Fibroblast of gingiva (primary cell): ENCODE measurements around the gene LAYN.

Source experiments
- DNase-seq: peaks from one replicate; pipeline ENCODE4 v3.0.0-alpha.2; 2011; ENCODE audit warnings: low read depth

Gene LAYN

DNA sequence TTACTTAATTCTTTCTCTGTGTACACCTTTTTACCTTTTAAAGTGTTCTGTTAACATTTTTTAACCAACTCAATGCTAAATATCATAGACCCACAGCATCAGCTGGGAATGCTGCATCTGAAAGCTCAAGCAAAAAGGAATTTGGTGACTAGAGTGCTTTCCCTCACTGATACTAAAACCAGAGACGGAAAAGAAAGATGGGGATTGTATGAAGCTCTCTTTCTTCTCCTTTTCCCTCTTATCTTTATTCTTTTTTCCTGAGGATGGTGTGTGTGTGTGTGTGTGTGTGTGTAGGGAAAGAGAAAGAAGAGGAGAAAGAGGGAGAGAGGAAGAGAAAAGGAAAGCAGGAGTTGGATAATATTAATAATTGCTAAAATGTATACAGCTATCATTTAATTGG, 57.6 kb downstream of the LAYN start:
- no peak for DNase-seq

DNA sequence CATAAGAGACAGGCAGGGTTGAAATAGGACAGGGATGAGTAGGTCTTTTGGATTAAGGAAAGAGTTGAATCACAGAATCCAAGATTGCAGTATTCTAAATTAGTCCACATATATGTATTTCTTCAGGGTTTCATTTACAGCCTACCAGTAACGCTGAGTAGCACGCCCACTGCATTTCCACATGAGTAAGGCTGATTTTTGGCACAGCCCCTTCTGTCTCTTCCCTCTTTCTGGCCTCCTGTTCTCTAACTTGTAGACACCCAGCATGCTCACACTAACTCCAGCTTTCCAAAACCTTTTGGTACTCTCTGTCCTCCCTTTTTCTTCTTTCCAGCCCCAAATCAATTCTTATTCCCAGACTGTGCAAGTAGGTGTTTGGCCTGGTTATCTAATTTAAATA, 58.0 kb downstream of the LAYN start:
- peak; percentile 78 for DNase-seq

DNA sequence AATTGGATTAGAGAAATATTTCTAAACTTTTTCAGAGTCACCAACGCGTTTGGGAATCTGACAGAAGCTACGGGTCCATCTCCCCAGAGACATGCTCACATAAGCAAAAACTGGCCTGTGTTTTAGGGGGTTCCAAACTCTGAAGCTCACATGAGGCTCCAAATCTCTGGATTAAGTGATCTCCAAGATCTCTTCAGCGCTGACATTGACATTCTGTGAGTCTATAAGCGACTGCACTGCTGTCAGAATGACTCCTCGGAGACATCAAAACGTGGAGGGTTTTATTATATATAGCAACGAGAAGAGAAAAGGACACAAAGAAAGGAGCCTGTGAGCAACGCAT, 61.1 kb downstream of the LAYN start:
- no peak for DNase-seq

DNA sequence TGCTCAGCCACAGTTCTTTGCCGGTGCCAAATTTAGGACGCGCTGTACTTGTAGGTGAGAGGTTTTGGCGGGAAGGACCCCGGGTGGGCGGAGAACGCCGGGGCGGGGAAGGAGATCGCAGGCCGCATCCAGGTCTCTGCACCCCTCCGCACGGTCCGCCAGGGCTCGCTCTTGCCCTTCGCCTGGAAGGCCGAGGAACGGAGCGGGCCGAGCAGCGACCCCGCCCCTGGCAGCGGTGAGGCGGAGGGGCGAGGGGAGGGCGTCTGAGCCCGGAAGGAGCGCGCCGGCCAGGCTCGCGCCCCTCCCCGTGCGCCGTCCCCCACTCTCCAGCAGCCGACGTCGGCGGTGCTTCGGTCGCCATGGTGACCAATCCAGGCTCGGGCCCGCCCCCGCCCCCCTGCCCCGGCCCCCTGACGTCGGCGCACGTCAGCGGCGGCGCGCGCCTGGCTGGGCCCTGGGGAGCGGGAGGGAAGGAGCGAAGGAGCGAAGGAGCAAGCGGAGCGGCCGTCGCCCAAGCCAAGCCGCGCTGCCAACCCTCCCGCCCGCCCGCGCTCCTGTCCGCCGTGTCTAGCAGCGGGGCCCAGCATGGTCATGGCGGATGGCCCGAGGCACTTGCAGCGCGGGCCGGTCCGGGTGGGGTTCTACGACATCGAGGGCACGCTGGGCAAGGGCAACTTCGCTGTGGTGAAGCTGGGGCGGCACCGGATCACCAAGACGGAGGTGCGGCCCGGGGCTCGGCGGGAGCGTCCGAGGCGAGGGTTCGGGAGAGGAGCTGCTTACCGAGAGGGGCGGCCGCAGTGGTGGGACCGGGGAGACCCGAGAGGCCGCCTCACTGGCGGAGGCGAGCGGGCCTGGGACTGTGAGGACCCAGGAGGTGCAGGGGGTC, 61.7 kb downstream of the LAYN start, which contains the start of gene SIK2:
Gene SIK2 (plus strand): TSS at position 471 of the 886 bp plus-strand sequence. CDS start 115 bp downstream, at position 586.
- peak; percentile 98 for DNase-seq

DNA sequence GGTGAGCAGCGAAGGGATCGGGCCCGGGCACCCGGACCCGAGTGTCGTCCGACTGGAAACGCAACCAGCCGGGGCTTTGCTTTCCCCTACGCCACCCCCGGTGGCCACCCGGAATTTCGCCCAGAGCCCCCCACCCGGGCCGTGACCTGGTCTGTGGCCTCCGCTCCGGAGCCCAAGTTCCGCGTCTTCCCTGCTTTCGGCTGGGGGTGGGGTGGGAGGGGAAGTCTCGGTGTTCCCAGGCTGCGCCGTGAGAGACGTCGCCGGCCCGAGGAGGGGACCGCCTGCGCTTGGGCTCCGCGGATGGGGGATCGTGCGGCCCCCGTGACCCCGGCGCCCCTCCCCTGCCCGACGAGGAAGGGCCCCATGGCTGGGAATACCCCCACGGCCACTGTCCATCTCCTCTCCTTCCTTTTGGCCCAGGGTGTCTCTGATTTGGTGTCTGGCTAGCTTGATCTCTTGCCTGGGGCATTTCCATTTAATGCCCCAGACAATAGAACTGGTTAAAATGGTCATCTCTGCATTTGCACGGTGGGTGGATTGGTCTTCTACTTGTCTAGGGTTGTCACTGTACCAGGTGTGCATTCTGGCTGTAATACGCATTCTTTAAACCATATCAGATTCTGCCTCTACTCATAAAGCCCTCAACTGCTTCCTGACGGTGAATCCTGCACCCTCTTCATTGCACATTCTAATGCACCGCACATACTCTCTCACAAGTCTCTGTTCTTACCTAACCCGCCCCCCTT, 62.5 kb downstream of the LAYN start:
- DNase-seq = peak; percentile 42

DNA sequence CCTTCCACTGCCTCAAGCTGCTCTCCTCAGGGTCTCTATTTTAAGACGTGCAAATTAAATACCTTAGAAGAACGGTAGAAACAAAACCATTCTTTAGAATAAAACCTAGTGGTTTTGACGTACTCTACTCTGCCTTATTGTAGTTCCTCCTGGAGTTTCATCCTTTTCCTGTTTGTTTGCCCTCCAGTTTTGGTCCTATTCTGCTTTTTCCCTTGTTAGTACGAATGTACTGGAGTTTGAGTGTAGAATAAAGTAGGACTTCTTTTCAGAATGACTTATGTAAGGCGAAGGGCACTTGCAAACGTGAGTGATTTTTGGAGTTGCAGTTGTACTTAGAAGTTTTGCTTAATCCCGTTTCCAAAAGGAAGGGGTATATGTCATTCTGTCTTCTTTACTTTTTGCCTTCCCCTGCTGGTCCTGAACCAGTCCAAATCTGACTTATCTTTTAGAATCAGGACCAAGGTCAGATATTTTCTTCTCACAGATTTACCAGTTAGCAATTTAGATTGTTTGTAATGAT, 63.2 kb downstream of the LAYN start:
- DNase-seq = peak; percentile 22

DNA sequence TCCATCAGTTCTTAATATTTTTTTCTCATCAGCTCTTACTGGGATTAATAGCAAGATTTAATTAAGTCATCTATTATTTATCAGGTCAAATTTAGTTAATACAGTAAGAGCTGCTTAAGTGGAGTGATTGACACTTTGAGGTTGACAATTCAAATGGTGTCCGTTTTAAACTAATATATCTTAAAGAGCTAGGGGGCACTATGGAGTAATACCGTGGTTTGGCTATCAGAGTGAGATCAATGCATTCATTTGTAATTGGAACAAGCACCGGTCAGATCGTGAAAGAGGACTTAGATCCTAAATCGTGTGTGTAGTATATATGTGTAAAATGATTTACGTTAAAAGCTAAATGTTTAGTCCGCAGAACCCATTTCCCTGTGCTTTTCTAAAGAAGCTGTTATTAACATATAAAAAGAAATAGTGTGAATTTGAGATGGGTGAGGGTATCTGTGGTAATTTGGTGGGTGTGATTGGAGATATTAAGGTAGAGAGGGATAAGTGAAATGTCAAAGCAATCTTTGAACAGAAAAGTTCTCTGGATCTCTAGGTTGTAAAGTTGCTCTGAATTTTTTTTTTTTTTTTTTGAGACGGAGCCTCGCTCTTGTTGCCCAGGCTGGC, 64.0 kb downstream of the LAYN start:
- peak; percentile 38 for DNase-seq

DNA sequence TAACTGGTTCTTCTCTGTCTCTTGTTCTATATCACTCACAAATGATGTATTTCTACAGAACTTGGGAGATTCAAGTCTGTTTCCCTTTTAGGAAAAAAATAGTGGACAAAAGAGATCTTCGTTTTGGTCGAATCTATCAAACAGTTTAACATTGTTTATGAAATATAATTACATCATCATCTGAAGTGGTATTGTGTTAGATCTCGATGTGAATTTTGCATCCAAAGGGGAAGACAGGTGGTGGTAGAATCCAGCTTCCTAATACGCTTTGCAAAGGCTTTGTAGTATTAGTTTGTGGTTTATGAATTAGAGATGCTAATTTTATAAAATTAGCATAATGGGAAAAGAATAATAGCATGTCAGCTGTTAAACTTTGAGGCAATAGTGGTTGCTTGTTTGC, 65.2 kb downstream of the LAYN start:
- DNase-seq = no peak

DNA sequence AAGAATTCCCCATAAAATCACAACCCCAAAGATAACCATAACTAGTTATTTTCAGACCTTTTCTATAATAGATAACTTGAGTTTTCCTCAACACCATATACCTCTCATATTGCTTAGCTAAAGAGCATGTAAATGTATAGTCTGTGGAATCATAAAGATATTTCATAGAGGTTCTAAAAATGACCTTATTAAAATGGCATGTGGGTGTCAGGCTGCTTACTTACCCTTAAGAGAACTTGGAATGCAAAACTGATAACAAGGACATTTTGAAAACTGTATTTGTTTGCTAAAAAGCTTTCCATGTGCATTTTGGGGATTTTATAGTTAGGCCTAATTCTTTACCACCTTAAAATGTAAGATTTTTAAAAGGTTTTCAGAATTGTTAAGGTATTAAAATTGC, 66.5 kb downstream of the LAYN start:
- DNase-seq = no peak

DNA sequence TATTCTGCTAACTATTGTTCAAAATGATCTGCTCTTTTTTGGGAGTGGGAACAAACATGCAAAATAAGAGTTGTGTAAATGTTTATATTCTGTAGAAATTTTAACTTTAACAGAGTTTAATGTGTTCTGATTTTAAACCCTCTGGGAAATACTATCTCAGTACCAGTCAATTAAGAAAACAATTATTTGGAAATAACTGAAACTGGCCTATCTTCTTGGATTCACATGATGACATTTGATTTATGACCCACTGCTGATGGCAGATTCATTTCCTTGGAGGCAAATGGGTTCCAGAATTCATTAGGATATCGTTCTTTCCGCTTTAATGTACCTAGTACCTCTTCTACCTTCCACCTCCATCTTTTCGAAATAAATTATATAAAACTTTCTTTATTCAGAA, 67.2 kb downstream of the LAYN start:
- no peak for DNase-seq
